ENCODE data around the gene MAN2B2.

GRCh38 chr4:6562931-6563901, 11.8 kb upstream of the MAN2B2 start:
- TF ChIP-seq ARNTL (CRISPR knock-in tag; IDR thresholded peaks at IDR 0.05; ENCODE audit: borderline replicate concordance, low read depth) (no peak), CREB5 (CRISPR knock-in tag; IDR thresholded peaks at IDR 0.05; ENCODE audit: low read depth) (no peak), CSDC2 (CRISPR knock-in tag; IDR thresholded peaks at IDR 0.05) (no peak), TCF4 (CRISPR knock-in tag; IDR thresholded peaks at IDR 0.05; ENCODE audit: borderline replicate concordance) (no peak), BACH2 (CRISPR knock-in tag; IDR thresholded peaks at IDR 0.05; ENCODE audit: borderline replicate concordance) (no peak), ZC3H10 (CRISPR knock-in tag; IDR thresholded peaks at IDR 0.05) (no peak), ZFP30 (CRISPR knock-in tag; IDR thresholded peaks at IDR 0.05) (no peak), PATZ1 (CRISPR knock-in tag; IDR thresholded peaks at IDR 0.05; ENCODE audit: borderline replicate concordance) (no peak), ZNF8 (CRISPR knock-in tag; IDR thresholded peaks at IDR 0.05) (no peak)

Data from SK-N-SH treated with all-trans-retinoic acid at 6 μM for 48 hours (cell line).